NOMO-1 treated with dmso at 0.1 percent for 144 hours (cell line): ENCODE data around the gene BLACAT1.
A peak's percentile ranks its signal among the peaks of the same experiment; 100 is the strongest.

ENCODE experiments used
- DNase-seq: peaks from one replicate; lab custom pipeline; 2025; ENCODE audit not compliant: unreplicated experiment; lab: John Stamatoyannopoulos, UW

Gene BLACAT1

DNA sequence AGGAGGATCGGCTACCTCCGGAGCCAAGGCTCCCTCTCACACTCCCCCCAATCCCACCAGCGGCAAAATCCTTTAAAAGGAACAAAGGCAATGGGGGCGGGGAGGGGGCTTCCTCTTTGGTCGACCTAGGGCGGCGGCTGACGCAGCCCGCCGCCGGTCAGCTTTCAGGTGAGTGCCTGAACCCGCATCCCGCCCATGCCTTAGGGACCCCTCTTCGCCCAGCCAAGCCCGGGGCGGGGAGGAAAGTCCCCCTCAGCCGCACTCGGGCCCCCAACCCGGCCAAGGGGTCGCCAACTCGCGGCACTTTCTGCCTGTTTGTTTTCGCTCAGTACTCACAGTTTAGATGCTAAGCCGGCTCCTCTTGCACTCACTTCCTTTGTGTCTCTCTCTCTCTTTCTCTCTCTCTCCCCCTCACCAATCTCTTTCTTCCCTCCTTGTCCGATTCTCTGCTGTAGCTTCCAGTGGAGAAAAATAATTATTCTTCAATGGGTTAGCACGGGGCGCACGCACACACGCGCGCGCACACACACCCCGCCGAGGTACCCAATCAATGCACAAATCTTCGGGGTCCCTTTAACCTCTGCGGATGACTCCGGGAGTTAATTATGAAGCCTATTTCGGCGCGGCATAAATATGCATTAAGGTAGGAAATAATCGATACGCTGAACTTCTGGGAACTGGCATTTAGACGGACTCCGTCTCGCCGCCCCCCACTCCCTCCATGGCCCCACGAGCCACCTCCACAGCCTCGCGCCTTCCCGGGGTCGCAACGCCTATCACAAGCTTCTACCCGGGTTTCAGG lies at the start of gene BLACAT1:
BLACAT1 (minus strand) TSS at position 465 of the 802 bp plus-strand sequence.
- no peak for DNase-seq

- DNase-seq = no peak
Measured at GRCh38 chr1:205505076-205505729, 49.4 kb upstream of the BLACAT1 start.

DNA sequence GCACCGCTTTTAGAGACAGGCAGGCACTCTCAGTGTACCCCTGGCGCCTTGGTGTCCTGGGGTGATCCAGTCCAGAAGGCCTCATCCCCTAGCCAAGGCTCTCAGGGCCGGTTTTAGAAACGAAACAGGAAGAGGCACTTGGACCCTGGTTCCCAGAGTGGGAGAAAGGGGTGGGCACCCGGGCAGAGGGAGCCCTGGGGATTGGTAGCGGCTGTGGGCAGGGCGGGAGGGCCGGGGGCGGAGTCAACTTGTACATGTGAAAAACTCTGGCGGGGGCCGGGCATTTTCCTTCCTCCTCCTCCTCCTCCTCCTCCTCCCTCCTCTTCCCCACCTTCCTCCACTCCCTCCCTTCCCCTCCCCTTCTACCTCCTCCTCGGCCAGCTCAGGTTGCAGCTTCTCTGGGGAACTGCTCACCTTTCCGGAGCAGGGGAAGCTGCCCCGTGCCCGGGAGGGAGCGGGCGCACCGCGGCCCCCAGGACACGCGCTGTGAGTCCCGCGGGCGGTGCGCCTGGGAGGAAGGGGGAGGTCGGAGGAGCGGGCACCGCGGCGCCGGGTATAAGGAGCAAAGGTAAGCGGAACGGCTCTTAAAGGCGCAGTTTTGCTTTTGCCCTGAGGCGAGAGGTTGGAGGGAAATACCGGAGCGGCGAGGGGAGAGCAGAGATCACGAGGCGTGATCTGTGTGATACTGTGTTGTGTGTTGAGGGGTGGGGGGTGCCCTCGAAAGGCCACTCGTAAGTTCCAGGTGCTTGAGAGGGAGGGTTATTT lies 48.6 kb upstream of the BLACAT1 start, which contains the start of gene CDK18:
CDK18 (plus strand) TSS at position 359 of the 765 bp plus-strand sequence. CDS start 18,499 bp downstream, outside the sequence.
- DNase-seq = peak; percentile 90

DNA sequence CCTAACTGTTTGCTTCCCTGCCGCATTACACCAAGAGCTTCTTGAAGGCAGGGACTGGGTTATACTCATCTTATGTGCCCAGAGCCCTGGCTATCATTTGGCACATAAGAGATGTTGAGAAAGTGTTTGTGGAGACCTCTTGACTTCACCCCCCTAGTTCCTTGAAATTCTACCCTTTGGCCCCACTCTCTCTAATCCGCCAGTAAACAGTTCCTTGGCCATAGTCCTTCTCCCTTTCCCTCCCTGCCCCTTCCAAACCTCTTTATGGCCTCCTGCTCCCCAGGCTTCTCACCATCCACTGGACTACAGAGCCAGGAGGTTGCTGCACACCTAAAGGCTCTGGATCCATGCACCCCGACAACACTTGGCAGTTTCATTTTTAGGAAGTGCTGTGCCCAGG lies 47.1 kb upstream of the BLACAT1 start:
- DNase-seq = no peak

DNA sequence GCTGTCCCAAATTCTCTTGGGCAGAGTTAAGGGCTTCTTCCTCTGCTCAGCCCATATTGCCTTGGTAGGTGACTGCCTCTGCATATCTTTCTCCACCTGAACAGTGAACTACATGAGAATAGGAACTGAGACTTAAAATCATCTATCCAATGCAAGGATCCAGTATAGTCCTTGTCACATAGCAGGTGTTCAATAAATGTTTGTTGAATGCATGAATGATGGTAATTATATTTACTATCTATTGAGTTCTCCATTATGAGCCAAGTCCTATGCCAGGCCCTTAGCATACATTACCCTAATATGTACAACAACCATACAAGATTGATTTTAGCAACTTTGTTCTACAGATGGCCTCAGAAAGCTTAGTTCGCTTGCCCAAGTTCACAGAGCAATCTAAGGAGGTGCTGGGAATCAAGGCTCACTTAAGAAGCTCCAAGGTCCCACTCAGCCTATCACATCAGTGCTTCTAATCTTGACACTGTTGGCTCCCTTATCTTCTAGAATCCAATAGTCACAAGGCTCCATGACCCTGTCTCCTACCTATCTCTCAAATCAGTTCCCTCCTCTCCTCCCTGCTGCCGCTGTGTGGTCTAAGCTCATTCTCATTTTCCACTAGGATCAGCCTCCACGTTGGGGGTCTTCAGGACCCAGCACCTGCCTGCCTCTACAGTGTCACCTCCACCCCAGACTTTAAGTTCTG lies 46.4 kb upstream of the BLACAT1 start:
- DNase-seq = no peak

DNA sequence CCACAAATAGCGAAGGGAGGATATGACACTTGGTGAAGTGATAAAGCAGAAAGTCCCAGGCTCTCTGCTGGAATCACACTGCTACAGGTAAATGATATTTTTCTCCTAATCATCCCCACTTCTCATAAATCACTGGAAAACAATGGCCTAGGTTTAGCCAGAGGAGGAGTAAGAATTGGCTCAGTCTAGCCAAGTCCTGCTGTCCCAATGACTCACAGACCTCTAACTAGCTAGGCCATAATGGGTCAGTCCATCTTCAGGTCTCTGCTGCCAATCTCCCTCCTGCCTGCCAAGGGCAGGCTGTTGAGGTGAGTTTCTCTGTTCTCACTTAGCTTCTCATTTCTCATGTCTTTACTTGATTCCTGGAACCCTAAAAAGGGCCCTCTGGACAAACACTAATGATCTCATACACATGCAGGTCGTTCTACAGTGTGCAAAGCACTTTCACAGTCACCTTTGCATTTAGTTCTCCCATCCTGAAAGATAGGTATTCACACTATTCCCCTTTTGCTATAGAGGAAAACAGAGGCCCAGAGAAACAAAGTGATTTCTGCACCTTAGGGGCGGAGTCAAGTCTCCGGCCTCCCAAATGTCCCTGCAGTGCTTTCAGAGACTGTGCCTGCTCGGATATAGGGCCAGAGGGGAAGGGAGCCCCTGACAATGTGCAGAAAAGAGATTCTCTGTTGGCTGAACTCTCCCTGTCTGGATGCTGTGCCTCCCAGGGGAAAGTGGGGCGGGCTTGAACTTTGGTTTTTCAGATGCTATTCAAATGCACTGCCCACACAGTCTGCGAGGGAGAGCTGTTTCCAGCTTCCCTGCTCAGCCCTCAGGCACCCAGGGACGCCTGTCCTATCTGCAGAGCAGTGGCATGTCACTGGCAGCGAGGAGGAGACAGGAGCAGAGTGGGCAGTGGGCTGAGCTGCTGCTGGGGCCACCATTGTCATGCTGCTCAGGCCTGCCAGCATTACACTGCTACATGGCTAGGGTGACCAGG lies 44.7 kb upstream of the BLACAT1 start:
- DNase-seq = no peak

DNA sequence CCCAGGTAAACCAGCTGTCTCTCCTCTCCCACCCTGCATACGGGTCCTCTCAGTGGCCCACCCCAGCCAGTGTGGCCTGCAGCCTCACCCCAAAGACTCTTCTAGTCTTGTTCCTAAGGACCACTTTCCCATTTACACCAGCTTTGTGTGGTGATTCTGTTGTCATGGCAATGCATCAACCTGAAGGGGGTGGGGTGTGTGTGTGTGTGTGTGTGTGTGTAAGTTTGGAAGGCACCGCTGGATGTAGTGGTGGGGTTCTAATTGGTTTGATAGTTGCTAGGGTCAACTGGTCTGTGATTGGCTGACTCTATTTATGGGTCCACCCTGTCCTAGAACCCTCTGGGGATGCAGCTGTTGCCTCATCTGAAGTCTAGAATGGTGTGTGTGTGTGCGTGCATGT lies 43.9 kb upstream of the BLACAT1 start:
- DNase-seq = no peak

GRCh38 chr1:205497351-205497750 lies 41.5 kb upstream of the BLACAT1 start:
- DNase-seq = no peak

DNA sequence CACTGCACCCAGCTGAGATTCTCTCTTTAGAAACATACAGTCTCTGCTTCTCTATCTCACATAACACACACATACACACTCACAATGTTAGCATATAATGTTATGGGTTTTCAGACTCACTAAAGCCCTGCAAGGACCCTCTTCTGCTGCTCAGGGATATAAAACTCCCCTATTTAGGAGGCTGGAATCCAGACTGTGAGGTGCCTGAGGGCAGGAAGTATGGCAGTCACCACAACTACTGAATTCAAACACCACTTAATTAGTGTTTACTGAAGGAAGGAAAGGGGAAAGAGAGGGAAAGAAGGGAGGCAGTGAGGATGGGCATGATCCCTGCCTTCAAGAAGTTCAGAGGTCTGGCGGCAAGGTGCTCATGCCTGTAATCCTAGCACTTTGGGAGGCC lies 40.8 kb upstream of the BLACAT1 start:
- no peak for DNase-seq

GRCh38 chr1:205495237-205495823 lies 39.5 kb upstream of the BLACAT1 start:
- no peak for DNase-seq

GRCh38 chr1:205494115-205494514 lies 38.3 kb upstream of the BLACAT1 start:
- DNase-seq = no peak

GRCh38 chr1:205493241-205494085 lies 37.6 kb upstream of the BLACAT1 start:
- peak; percentile 10 for DNase-seq

DNA sequence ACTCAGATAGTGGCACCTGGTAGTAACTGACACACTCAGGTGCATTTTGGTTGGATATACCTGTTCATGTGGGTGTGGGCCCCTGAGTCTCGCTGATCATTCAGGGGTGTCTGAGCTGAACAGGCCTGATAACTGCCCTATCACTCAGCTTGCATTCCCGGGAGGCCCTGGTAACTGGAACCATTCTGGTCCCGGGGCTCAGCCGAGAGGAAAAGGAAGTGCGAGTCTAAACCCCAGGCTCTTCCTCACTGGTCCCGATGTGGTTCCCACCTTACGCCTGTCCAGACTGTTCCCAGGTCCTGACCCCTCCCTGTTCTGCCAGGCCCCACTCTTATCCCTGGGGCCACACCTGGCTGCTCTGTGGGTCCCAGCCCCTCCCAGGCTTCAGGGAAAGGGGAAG lies 36.9 kb upstream of the BLACAT1 start:
- DNase-seq = no peak

DNA sequence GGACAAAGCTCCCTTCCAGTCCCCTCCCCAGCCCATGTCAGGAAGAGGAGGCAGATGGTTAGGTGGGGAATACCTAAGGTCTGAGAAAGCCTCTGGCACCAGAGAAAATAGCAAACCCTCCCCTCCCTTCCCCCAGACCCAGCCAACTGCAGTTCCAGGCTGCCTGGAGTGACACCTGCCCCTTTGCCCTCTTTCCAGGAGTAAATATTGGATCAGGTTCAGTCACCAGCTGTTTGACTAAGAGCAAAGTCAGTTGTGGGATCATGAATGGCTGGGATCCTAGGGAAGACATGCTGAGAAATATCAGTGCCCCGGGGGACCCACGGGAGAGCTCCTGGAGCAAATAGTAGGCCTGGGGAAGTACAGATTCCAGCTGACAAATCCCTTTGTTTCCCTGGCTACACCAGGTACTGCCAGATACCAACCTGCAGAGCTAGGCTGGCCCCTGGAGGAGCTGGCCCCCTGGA lies 36.4 kb upstream of the BLACAT1 start:
- DNase-seq = no peak

DNA sequence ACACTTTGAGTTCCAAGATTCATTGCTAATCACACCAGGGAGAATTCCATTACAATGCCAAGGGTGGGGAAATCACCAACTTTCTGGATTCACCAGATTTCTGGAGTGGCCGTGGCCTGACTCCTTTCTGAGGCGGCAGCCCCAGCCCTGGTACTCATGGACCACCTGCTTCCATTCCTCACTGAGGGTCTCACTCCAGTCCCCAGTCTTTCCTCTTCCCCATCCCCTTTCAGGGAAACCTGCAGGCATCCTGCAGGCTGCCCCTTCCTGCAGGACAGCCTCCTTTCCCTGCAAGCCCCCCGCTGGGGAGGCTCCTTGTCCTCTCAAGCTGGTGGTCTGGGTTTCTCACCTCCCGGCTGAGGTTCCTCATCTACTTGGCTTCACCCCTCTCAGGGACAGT lies 35.9 kb upstream of the BLACAT1 start:
- no peak for DNase-seq

GRCh38 chr1:205488074-205488723 lies 32.4 kb upstream of the BLACAT1 start:
- peak; percentile 57 for DNase-seq

GRCh38 chr1:205486258-205486657 lies 30.4 kb upstream of the BLACAT1 start:
- DNase-seq = no peak
